Cardiac muscle cell (in vitro differentiated cells and primary cell): ENCODE measurements around the gene STAP2. TPM values are rescaled to one million over a fixed set of nuclear protein-coding genes. Genes with fewer than 3 reads are reported as not detected.

Source experiments
- polyA plus RNA-seq: library from polyadenylated mRNA; unstranded; fragments of >200 nt; fragmentation: Nextera tagmentation; extraction: Ambion mirVana; gene quantifications from 2 replicates; pipeline ENCODE4 v1.2.1, GENCODE V29; 2016
- total RNA-seq: library from RNA; depleted of rRNA; stranded (reverse); fragments of >200 nt; gene quantifications from 2 replicates; pipeline ENCODE4 v1.2.3, GENCODE V29; 2016

The STAP2 gene
- total and polyA plus RNA-seq, 2 experiments from 2014 or later = 12.3 to 20.3 TPM

Other genes starting within 250 kb of the STAP2 start
- gene MAP2K2, start 214.7 kb downstream of the STAP2 start, total RNA-seq = 220 and 240 TPM in 2 replicates
- 217 and 219 TPM in 2 replicates for gene MAP2K2, start 214.7 kb downstream of the STAP2 start, polyA plus RNA-seq
- gene CREB3L3, start 185.2 kb downstream of the STAP2 start, total RNA-seq = not detected in 2 replicates
- not detected in 2 replicates for gene CREB3L3, start 185.2 kb downstream of the STAP2 start, polyA plus RNA-seq
- 29.5 and 34.2 TPM in 2 replicates for gene SIRT6, start 156.3 kb downstream of the STAP2 start, total RNA-seq
- gene SIRT6, start 156.3 kb downstream of the STAP2 start, polyA plus RNA-seq = 8.8 and 11.3 TPM in 2 replicates
- 4.6 and 7.4 TPM in 2 replicates for gene ANKRD24, start 156.1 kb downstream of the STAP2 start, total RNA-seq
- 3.5 and 6.2 TPM in 2 replicates for gene ANKRD24, start 156.1 kb downstream of the STAP2 start, polyA plus RNA-seq
- not detected in 2 replicates for gene EBI3, start 109.3 kb downstream of the STAP2 start, total RNA-seq
- 0.44 TPM in 1 of 2 replicates, not detected in the other for gene EBI3, start 109.3 kb downstream of the STAP2 start, polyA plus RNA-seq
- 27.5 and 30.4 TPM in 2 replicates for gene YJU2, start 91.7 kb downstream of the STAP2 start, total RNA-seq
- 19.1 and 24.7 TPM in 2 replicates for gene YJU2, start 91.7 kb downstream of the STAP2 start, polyA plus RNA-seq
- gene SHD, start 59.6 kb downstream of the STAP2 start, total RNA-seq = 78.4 and 144 TPM in 2 replicates
- gene SHD, start 59.6 kb downstream of the STAP2 start, polyA plus RNA-seq = 93.2 and 129 TPM in 2 replicates
- gene TMIGD2, start 36.4 kb downstream of the STAP2 start, total RNA-seq = 0.92 and 2.5 TPM in 2 replicates
- 0.84 and 2.9 TPM in 2 replicates for gene TMIGD2, start 36.4 kb downstream of the STAP2 start, polyA plus RNA-seq
- gene FSD1, start 34.2 kb downstream of the STAP2 start, total RNA-seq = 16.3 and 24.7 TPM in 2 replicates
- 18.5 and 23.2 TPM in 2 replicates for gene FSD1, start 34.2 kb downstream of the STAP2 start, polyA plus RNA-seq
- gene MPND, start 4.7 kb upstream of the STAP2 start, total RNA-seq = 14.4 and 19.8 TPM in 2 replicates
- 19.2 and 24.3 TPM in 2 replicates for gene MPND, start 4.7 kb upstream of the STAP2 start, polyA plus RNA-seq
- gene SH3GL1, start 61.7 kb upstream of the STAP2 start, total RNA-seq = 87.2 and 97.9 TPM in 2 replicates
- 92.6 and 92.8 TPM in 2 replicates for gene SH3GL1, start 61.7 kb upstream of the STAP2 start, polyA plus RNA-seq
- 15.3 and 20.0 TPM in 2 replicates for gene CHAF1A, start 63.8 kb upstream of the STAP2 start, total RNA-seq
- gene CHAF1A, start 63.8 kb upstream of the STAP2 start, polyA plus RNA-seq = 19.7 and 38.9 TPM in 2 replicates
- 147 and 192 TPM in 2 replicates for gene UBXN6, start 119.0 kb upstream of the STAP2 start, total RNA-seq
- 33.7 and 46.2 TPM in 2 replicates for gene UBXN6, start 119.0 kb upstream of the STAP2 start, polyA plus RNA-seq
- gene HDGFL2, start 133.5 kb upstream of the STAP2 start, total RNA-seq = 186 and 246 TPM in 2 replicates
- gene HDGFL2, start 133.5 kb upstream of the STAP2 start, polyA plus RNA-seq = 123 and 140 TPM in 2 replicates
- 0.07 and 0.42 TPM in 2 replicates for gene PLIN4, start 179.7 kb upstream of the STAP2 start, total RNA-seq
- 0.54 and 0.81 TPM in 2 replicates for gene PLIN4, start 179.7 kb upstream of the STAP2 start, polyA plus RNA-seq
- 4.5 and 10.1 TPM in 2 replicates for gene PLIN5, start 196.4 kb upstream of the STAP2 start, total RNA-seq
- 8.7 and 10.8 TPM in 2 replicates for gene PLIN5, start 196.4 kb upstream of the STAP2 start, polyA plus RNA-seq
- gene LRG1, start 201.2 kb upstream of the STAP2 start, total RNA-seq = 0.49 and 0.66 TPM in 2 replicates
- 0.54 and 0.68 TPM in 2 replicates for gene LRG1, start 201.2 kb upstream of the STAP2 start, polyA plus RNA-seq
- 74.8 and 130 TPM in 2 replicates for gene SEMA6B, start 220.9 kb upstream of the STAP2 start, total RNA-seq
- gene SEMA6B, start 220.9 kb upstream of the STAP2 start, polyA plus RNA-seq = 10.5 and 23.0 TPM in 2 replicates